ENCODE data around the gene NTRK1.

NTRK1 gene

GRCh38 chr1:156849151-156849496, 11.5 kb upstream of the NTRK1 start:
- no peak for TF ChIP-seq ZNF664 (tag by site-specific recombination; IDR thresholded peaks at IDR 0.05)
- TF ChIP-seq HOXC10 (CRISPR knock-in tag; IDR thresholded peaks at IDR 0.05) = no peak
- TF ChIP-seq, protein P1, sequence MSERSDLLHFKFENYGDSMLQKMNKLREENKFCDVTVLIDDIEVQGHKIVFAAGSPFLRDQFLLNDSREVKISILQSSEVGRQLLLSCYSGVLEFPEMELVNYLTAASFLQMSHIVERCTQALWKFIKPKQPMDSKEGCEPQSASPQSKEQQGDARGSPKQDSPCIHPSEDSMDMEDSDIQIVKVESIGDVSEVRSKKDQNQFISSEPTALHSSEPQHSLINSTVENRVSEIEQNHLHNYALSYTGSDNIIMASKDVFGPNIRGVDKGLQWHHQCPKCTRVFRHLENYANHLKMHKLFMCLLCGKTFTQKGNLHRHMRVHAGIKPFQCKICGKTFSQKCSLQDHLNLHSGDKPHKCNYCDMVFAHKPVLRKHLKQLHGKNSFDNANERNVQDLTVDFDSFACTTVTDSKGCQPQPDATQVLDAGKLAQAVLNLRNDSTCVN (tag by site-specific recombination; optimal IDR thresholded peaks at IDR 0.05) = no peak
- no peak for TF ChIP-seq ZNF704 (tag by site-specific recombination; IDR thresholded peaks at IDR 0.05)
- TF ChIP-seq, protein P2, sequence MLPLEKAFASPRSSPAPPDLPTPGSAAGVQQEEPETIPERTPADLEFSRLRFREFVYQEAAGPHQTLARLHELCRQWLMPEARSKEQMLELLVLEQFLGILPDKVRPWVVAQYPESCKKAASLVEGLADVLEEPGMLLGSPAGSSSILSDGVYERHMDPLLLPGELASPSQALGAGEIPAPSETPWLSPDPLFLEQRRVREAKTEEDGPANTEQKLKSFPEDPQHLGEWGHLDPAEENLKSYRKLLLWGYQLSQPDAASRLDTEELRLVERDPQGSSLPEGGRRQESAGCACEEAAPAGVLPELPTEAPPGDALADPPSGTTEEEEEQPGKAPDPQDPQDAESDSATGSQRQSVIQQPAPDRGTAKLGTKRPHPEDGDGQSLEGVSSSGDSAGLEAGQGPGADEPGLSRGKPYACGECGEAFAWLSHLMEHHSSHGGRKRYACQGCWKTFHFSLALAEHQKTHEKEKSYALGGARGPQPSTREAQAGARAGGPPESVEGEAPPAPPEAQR (tag by site-specific recombination; IDR thresholded peaks at IDR 0.05) = no peak
- no peak for TF ChIP-seq ZNF549 (tag by site-specific recombination; IDR thresholded peaks at IDR 0.05)
- no peak for TF ChIP-seq ZBTB17 (tag by site-specific recombination; IDR thresholded peaks at IDR 0.05)
- TF ChIP-seq ZNF677 (tag by site-specific recombination; IDR thresholded peaks at IDR 0.05) = no peak
- no peak for TF ChIP-seq ZNF221 (tag by site-specific recombination; IDR thresholded peaks at IDR 0.05; ENCODE audit: borderline replicate concordance)
- no peak for TF ChIP-seq ZSCAN23 (tag by site-specific recombination; IDR thresholded peaks at IDR 0.05)
- no peak for TF ChIP-seq YY2 (tag by site-specific recombination; IDR thresholded peaks at IDR 0.05)
- TF ChIP-seq KLF9 (tag by site-specific recombination; IDR thresholded peaks at IDR 0.05; ENCODE audit: low read depth) = no peak
- TF ChIP-seq ZNF626 (tag by site-specific recombination; IDR thresholded peaks at IDR 0.05) = no peak
- no peak for TF ChIP-seq ZNF558 (tag by site-specific recombination; IDR thresholded peaks at IDR 0.05)
- TF ChIP-seq, protein P3, sequence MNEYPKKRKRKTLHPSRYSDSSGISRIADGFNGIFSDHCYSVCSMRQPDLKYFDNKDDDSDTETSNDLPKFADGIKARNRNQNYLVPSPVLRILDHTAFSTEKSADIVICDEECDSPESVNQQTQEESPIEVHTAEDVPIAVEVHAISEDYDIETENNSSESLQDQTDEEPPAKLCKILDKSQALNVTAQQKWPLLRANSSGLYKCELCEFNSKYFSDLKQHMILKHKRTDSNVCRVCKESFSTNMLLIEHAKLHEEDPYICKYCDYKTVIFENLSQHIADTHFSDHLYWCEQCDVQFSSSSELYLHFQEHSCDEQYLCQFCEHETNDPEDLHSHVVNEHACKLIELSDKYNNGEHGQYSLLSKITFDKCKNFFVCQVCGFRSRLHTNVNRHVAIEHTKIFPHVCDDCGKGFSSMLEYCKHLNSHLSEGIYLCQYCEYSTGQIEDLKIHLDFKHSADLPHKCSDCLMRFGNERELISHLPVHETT (tag by site-specific recombination; IDR thresholded peaks at IDR 0.05) = no peak
- no peak for TF ChIP-seq RBAK (tag by site-specific recombination; IDR thresholded peaks at IDR 0.05)
- TF ChIP-seq GLI4 (tag by site-specific recombination; IDR thresholded peaks at IDR 0.05) = no peak
- no peak for TF ChIP-seq ZNF169 (tag by site-specific recombination; IDR thresholded peaks at IDR 0.05)
- no peak for TF ChIP-seq ZNF624 (tag by site-specific recombination; IDR thresholded peaks at IDR 0.05)
- TF ChIP-seq ZFP41 (tag by site-specific recombination; IDR thresholded peaks at IDR 0.05; ENCODE audit: borderline replicate concordance) = no peak
- no peaks in the 10 kb centered on the region for H3K4me1 ChIP-seq (ENCODE audit: control insufficient read depth, insufficient read depth, low read length)
- H3K9me3 ChIP-seq (ENCODE audit: control insufficient read depth, insufficient read depth, low read depth, low read length) = no peaks in the 10 kb centered on the region
- POLR2A ChIA-PET = interaction anchor here (1.3 kb wide), 1 partner anchor 121 kb away, joined by 3 read pairs; the partner anchor contains the start of genes ISG20L2 and METTL25B
- CTCF ChIA-PET = interaction anchor here (0.7 to 3.3 kb wide), 3 partner anchors 10 to 38 kb away, joined by 3 to 17 read pairs (median 14); partner anchors contain the start of genes INSRR and NTRK1
- no peak overlapping the region for H3K27ac ChIP-seq (ENCODE audit: extremely low read depth, low read depth, low read length)
- no peaks in the 10 kb centered on the region for H3K36me3 ChIP-seq (ENCODE audit: control insufficient read depth in 2 of 2, insufficient read depth in 1 of 2, low read length in 2 of 2)
- H3K4me3 ChIP-seq (ENCODE audit: low read depth, low read length) = no peak overlapping the region

DNA sequence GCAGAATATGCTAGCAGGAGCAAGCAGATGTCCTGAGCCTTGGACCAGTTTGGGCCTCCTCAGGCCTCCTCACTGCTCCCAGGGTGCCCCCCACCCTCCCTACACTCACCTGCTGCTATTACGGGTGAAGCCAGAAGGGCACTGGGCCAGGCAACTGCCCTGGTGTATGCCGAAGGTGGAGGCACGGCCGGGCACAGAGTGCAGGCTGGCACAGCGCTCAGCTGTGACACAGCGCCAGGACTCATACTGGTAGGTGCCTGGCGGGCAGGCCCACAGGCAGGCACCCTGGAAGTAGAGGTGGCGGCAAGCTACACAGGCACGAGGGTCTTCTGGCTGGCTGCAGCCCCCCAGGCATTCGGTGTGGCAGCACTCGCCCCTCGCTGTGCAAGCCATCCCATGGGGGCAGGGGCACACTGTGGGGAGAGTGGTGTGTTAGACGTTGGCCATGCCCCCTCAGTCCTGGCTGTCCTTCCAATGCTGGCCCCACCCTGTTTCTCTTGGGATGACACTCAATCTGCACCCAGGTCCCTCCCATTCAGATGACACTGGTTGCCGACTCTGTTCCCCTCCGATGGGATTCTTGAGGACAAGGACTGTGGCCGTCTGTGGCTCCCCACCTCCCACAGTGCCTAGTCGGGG, 8.8 kb upstream of the NTRK1 start:
- CTCF ChIA-PET = interaction anchor here (0.6 to 3.4 kb wide), 2 partner anchors 14 to 40 kb away, joined by 4 to 19 read pairs; no protein-coding TSS in a partner anchor
- Histone ChIP-seq H3K36me3 (ENCODE audit: control insufficient read depth in 2 of 2, insufficient read depth in 1 of 2, low read length in 2 of 2) (no peaks in the 10 kb centered on the region), H3K4me3 (ENCODE audit: low read depth, low read length) (no peak overlapping the region), H3K27ac (ENCODE audit: extremely low read depth, low read depth, low read length) (no peak overlapping the region), H3K4me1 (ENCODE audit: control insufficient read depth, insufficient read depth, low read length) (no peaks in the 10 kb centered on the region), H3K9me3 (ENCODE audit: control insufficient read depth, insufficient read depth, low read depth, low read length) (no peaks in the 10 kb centered on the region)
- POLR2A ChIA-PET = no interaction called here
- TF ChIP-seq ZNF747 (tag by site-specific recombination; IDR thresholded peaks at IDR 0.05) (no peak), ZNF341 (tag by site-specific recombination; IDR thresholded peaks at IDR 0.05; ENCODE audit: low read depth) (0 out of 2 replicates have a peak, but pooled peaks have one; percentile 18)

Measured in HEK293 (cell line).